Suprapubic skin (tissue), 3 donors: ENCODE results near the gene RERE.

Experiments
- POLR2A ChIP-seq, 2 donors: fragments of 450-650 bp; IDR thresholded peaks; one replicate each; pipeline ENCODE4 v1.6.1; 2017; ENCODE audit warnings: antibody characterized with exemption in 2 of 2, mild to moderate bottlenecking in 2 of 2, moderate library complexity in 2 of 2
- TF ChIP-seq, protein P1 (sequence below), 2 donors: fragments of 200-600 bp in 1 of 2; fragments of 450-650 bp in 1 of 2; sonication (generic) in 1 of 2; IDR thresholded peaks; one replicate each; pipeline ENCODE4 v1.5.1; 2016 to 2019; ENCODE audit warnings: antibody characterized with exemption in 2 of 2, mild to moderate bottlenecking in 1 of 2, moderate library complexity in 1 of 2

DNA sequence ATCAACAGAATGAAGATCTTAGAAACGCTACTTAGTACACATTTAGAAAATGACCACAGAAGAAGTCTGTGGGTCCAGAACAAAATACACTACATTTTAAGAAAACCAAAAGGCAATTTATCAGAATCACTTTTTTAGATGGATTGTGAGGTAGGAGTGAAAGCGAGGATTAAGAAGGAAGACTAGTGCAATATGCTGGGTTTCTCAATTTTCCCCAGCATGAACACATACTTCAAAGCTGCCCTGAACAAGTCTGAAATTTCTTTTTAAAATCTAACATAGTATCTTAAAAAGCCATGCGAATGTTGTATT, 299.0 kb downstream of the RERE start:
- TF ChIP-seq POLR2A (IDR thresholded peaks at IDR 0.05), result no peak
- TF ChIP-seq, protein P1, sequence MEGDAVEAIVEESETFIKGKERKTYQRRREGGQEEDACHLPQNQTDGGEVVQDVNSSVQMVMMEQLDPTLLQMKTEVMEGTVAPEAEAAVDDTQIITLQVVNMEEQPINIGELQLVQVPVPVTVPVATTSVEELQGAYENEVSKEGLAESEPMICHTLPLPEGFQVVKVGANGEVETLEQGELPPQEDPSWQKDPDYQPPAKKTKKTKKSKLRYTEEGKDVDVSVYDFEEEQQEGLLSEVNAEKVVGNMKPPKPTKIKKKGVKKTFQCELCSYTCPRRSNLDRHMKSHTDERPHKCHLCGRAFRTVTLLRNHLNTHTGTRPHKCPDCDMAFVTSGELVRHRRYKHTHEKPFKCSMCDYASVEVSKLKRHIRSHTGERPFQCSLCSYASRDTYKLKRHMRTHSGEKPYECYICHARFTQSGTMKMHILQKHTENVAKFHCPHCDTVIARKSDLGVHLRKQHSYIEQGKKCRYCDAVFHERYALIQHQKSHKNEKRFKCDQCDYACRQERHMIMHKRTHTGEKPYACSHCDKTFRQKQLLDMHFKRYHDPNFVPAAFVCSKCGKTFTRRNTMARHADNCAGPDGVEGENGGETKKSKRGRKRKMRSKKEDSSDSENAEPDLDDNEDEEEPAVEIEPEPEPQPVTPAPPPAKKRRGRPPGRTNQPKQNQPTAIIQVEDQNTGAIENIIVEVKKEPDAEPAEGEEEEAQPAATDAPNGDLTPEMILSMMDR (IDR thresholded peaks at IDR 0.05), result no peak
